ENCODE results near the gene ANKRD22.
A peak's percentile ranks its signal among the peaks of the same experiment; 100 is the strongest.
"Not testable (repeated sequence)": the region's sequence is repeated elsewhere in the genome, so short reads cannot be mapped to it uniquely, and the experiment has no call there.

Gene ANKRD22

DNA sequence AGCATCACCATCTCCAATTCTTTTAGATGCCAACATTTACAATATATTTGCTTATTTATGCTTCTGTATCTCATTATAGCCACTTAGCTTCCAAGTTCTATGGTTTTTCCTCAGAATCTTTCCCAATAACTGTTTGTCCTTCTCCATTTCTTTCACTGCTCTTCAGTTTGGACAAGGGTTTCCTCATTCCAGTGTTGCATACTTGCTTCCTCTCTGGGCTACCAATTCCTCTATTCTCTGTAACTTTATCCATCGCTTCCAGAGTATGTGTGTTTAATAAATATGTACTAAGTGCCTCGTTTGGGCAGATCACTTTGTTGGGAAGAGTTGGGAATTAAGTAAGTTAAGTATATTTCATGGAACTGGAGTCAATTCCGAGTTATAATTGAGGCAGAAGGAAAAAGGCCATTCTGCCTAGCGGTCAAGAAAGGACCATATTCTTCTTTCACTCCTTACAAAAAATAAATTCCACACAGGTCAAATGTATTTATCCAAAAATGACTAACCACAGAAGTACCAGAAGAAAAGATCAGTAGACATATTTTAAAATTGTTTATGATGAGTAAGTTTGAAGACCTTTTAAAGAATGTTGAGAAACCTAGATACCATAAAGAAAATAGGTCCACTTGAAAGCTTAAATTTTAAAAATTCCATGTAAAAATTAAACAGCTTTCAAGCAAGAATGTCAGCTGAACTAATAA, 39.2 kb upstream of the ANKRD22 start:
- DNase-seq (ENCODE audit: insufficient read length, low spot score) (no peak), FAIRE-seq (peak; percentile 33)
- TF ChIP-seq PAX5 (IDR thresholded peaks at IDR 0.05; ENCODE audit: insufficient read depth, low read length, severe bottlenecking), result no peak
- TF ChIP-seq SPI1 (IDR thresholded peaks at IDR 0.05; ENCODE audit: low read depth, low read length), result no peak

GRCh38 chr10:88889559-88890337, 38.1 kb upstream of the ANKRD22 start:
- TF ChIP-seq TAF1 (IDR thresholded peaks at IDR 0.05; ENCODE audit: low read depth, low read length) (no peak), POLR2A (IDR thresholded peaks at IDR 0.05; ENCODE audit: low read depth, low read length) (no peak), POU2F2 (IDR thresholded peaks at IDR 0.05; ENCODE audit: low read depth, low read length) (peak; percentile 92; the same call in 1 of the 2 replicates), SPI1 (IDR thresholded peaks at IDR 0.05; ENCODE audit: low read depth, low read length) (no peak)
- DNase-seq (ENCODE audit: insufficient read length, low spot score) (no peak), FAIRE-seq (peak; percentile 96)

DNA sequence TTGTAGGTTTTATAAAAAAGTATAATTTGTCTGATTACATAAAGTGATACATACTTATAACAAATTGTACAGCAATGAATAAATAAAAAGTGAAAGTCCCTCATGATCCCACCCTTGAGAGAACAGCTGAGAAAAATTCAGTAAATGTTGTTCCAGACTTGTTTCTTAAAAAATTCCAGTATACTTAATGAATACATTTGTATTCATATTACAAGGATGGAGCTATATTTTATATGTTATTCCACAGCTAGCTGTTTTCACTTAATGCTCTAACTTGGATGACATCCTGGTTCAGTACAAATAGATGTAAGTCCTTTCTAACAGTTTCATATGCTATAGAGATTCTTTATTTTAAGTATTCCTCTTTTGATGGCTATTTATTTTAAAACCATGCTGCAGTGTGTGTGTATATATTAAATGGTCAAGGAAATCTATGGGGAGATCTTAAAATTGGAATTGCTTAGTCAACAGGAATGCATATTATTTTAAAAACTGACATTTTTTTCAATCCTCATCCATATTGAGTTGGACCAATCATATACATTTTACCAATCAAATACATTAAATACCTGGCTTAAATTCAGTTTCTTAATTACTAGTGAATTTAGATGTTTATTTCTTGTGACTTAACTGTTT, 37.3 kb upstream of the ANKRD22 start:
- DNase-seq (ENCODE audit: insufficient read length, low spot score) (no peak), FAIRE-seq (peak; percentile 41)
- TF ChIP-seq SPI1 (IDR thresholded peaks at IDR 0.05; ENCODE audit: low read depth, low read length), result no peak
- no peak for TF ChIP-seq TAF1 (IDR thresholded peaks at IDR 0.05; ENCODE audit: low read depth, low read length)
- no peak for TF ChIP-seq POLR2A (IDR thresholded peaks at IDR 0.05; ENCODE audit: low read depth, low read length)
- TF ChIP-seq POLR2AphosphoS5 (IDR thresholded peaks at IDR 0.05; ENCODE audit: low read depth, low read length), result no peak
- no peak for TF ChIP-seq POU2F2 (IDR thresholded peaks at IDR 0.05; ENCODE audit: low read depth, low read length)
- no peak for TF ChIP-seq PAX5 (IDR thresholded peaks at IDR 0.05; ENCODE audit: insufficient read depth, low read length, severe bottlenecking)

GRCh38 chr10:88886557-88886956, 34.9 kb upstream of the ANKRD22 start:
- DNase-seq (ENCODE audit: insufficient read length, low spot score), result no peak
- TF ChIP-seq SPI1 (IDR thresholded peaks at IDR 0.05; ENCODE audit: low read depth, low read length) (peak; percentile 31; the same call in 1 of the 2 replicates), PAX5 (IDR thresholded peaks at IDR 0.05; ENCODE audit: insufficient read depth, low read length, severe bottlenecking) (no peak), POLR2AphosphoS5 (IDR thresholded peaks at IDR 0.05; ENCODE audit: low read depth, low read length) (peak; percentile 66; the same call in 1 of the 2 replicates), POU2F2 (IDR thresholded peaks at IDR 0.05; ENCODE audit: low read depth, low read length) (peak; percentile 80; the same call in 1 of the 2 replicates), TAF1 (IDR thresholded peaks at IDR 0.05; ENCODE audit: low read depth, low read length) (no peak), POLR2A (IDR thresholded peaks at IDR 0.05; ENCODE audit: low read depth, low read length) (peak; percentile 66; the same call in 1 of the 2 replicates)
- peak; percentile 87 for FAIRE-seq

GRCh38 chr10:88883448-88883809, 31.8 kb upstream of the ANKRD22 start:
- TF ChIP-seq POLR2A (IDR thresholded peaks at IDR 0.05; ENCODE audit: low read depth, low read length), result no peak
- TF ChIP-seq TAF1 (IDR thresholded peaks at IDR 0.05; ENCODE audit: low read depth, low read length), result no peak
- no peak for TF ChIP-seq POLR2AphosphoS5 (IDR thresholded peaks at IDR 0.05; ENCODE audit: low read depth, low read length)
- FAIRE-seq (peak; percentile 80), DNase-seq (ENCODE audit: insufficient read length, low spot score) (no peak)

- FAIRE-seq; DNase-seq (ENCODE audit: insufficient read length, low spot score): not testable (repeated sequence)
Measured at GRCh38 chr10:88882646-88883447, 31.2 kb upstream of the ANKRD22 start.

GRCh38 chr10:88881922-88882645, 30.4 kb upstream of the ANKRD22 start:
- FAIRE-seq (no peak), DNase-seq (ENCODE audit: insufficient read length, low spot score) (no peak)

DNA sequence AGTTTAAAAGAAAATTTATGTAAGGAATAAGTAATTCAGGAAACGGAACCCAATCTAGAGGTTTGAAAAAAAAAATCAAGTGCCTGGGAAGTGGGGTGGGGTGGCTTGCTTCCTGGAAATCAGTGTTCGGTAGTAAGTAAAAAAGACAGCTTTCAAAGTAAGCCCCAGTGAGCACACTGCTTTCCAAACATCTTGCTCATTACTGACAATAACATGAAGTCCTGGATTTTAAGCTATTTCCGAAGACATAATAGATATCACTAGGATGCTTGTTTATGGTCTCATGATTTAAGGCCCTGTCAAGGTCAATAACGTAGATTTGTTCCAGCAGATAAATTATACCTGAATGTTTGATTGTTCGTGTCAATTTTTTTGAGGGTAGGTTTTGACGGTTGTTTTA, 29.7 kb upstream of the ANKRD22 start:
- TF ChIP-seq SPI1 (IDR thresholded peaks at IDR 0.05; ENCODE audit: low read depth, low read length), result no peak
- no peak for DNase-seq (ENCODE audit: insufficient read length, low spot score)
- no peak for FAIRE-seq

More at GRCh38 chr10:88881922-88882645, 30.4 kb upstream of the ANKRD22 start:
- TF ChIP-seq SPI1 (IDR thresholded peaks at IDR 0.05; ENCODE audit: low read depth, low read length) (no peak), POLR2A (IDR thresholded peaks at IDR 0.05; ENCODE audit: low read depth, low read length) (no peak), POU2F2 (IDR thresholded peaks at IDR 0.05; ENCODE audit: low read depth, low read length) (no peak), PAX5 (IDR thresholded peaks at IDR 0.05; ENCODE audit: insufficient read depth, low read length, severe bottlenecking) (no peak), TAF1 (IDR thresholded peaks at IDR 0.05; ENCODE audit: low read depth, low read length) (no peak), POLR2AphosphoS5 (IDR thresholded peaks at IDR 0.05; ENCODE audit: low read depth, low read length) (no peak)

DNA sequence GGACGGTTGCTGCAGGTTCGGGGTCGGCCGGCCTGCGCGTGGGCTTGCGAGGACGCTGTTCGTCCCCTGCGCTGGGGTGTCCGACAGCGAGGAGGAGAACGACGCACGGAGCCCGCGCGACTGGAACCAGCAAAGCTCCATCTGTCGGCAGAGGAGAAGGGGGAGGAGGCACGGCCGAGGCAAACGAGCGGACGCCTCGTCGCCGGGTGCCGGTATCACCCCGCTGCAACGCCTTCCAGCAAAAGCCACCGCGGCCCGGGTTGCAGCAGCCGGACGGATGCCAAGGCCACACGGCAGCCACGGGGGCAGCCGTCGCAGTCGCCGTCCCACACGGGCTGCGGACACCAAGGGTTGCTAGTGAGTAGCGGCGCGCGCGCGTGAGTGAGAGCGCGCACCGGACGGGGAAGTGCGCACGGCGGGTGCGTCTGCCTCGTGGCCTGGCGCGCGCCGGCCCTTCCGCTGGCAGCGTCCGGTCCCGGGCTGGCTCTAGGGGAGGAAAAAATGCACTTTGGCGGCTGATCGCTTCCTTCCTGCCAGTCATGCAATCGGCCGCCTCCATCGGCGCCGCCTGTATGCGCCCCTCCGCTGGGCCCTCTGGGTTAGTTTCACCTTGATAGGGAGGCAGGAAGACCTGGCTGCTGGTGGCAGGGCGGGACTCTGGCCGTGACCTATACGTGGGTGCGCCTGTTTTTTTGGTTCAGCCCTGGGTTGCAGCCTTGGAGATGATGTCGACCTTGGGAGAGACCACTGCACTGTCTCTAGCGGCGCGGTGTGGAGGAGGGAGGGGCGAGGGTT, 28.8 kb upstream of the ANKRD22 start:
- no peak; the same call in none of the 2 replicates for TF ChIP-seq POLR2A (IDR thresholded peaks at IDR 0.05; ENCODE audit: low read depth, low read length)
- TF ChIP-seq PAX5 (IDR thresholded peaks at IDR 0.05; ENCODE audit: insufficient read depth, low read length, severe bottlenecking), result no peak
- peak; percentile 51 for TF ChIP-seq TAF1 (IDR thresholded peaks at IDR 0.05; ENCODE audit: low read depth, low read length)
- peak; percentile 71 for TF ChIP-seq SPI1 (IDR thresholded peaks at IDR 0.05; ENCODE audit: low read depth, low read length)
- TF ChIP-seq POLR2AphosphoS5 (IDR thresholded peaks at IDR 0.05; ENCODE audit: low read depth, low read length), result peak; percentile 85
- TF ChIP-seq POU2F2 (IDR thresholded peaks at IDR 0.05; ENCODE audit: low read depth, low read length), result peak; percentile 12; the same call in 1 of the 2 replicates
- DNase-seq (ENCODE audit: insufficient read length, low spot score) (peak; percentile 37), FAIRE-seq (peak; percentile 98)
